GM18870 (cell line): ENCODE results near the gene TMEM19.
"Not testable (repeated sequence)": the region's sequence is repeated elsewhere in the genome, so short reads cannot be mapped to it uniquely, and the experiment has no call there.

Experiments used
- ATAC-seq: cut with Tn5 transposase; IDR thresholded peaks from one replicate; pipeline ENCODE4 v1.9.1; 2021; ENCODE audit warnings: moderate library complexity; ENCODE audit not compliant: unreplicated experiment

TMEM19 gene

DNA sequence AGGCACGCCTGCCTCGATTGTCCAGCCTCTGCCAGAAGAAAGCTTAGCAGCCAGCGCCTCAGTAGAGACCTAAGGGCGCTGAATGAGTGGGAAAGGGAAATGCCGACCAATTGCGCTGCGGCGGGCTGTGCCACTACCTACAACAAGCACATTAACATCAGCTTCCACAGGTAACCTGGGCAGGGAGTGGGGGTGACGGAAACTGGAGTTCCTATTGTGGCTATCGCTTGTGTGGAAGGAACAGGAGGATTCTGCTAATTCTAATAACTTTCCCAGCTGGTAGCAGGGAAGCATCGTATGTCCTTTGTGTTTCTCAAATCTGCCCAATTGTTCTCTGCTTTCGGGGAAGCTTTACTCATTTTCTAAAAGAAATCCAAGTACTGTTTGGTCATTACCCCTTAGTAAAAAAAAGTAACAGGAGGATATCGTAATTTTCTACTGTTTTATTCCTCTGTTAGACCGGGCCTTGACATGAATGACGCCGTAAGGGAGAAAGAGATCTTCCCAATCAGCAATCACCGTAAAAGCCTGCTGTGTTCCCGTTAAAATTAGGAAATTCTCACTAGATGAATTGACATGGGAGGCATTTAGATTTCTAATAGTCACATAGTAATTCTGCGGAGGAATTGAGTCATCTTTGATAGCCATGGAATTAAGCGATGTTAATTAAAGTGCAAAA is 21.3 kb upstream of the TMEM19 start:
- ATAC-seq: peak; percentile 11

GRCh38 chr12:71665090-71665463 is 20.8 kb upstream of the TMEM19 start:
- no peak for ATAC-seq

- no peak for ATAC-seq
These were observed 19.6 kb upstream of the TMEM19 start for GRCh38 chr12:71666259-71666658.

GRCh38 chr12:71671311-71671710 is 14.6 kb upstream of the TMEM19 start:
- no peak for ATAC-seq

- no peak for ATAC-seq
These were observed 14.1 kb upstream of the TMEM19 start for GRCh38 chr12:71671816-71672215.

- ATAC-seq: no peak
These were observed 3.4 kb upstream of the TMEM19 start for GRCh38 chr12:71682466-71682865.

- ATAC-seq: no peak
These were observed 2.2 kb upstream of the TMEM19 start for GRCh38 chr12:71683633-71684032.

DNA sequence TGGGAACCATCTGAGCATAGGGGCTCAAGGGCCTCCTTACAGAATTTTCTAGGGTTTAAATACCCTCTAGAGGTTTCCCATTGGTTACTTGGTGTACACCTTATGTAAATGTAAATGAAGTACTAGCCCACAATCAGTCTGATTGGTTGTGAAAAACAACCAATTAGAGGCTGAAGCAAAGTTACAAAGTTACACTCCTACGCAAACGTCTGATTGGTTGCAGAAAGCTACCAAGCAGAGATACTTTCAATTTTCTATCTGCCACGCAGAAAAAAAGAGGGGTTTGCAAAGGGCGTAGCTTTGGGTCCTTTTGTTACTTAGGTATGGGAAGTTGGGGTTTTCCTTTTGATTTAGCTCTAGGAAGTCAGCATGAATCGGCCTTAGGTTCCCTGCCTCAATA is 1.8 kb upstream of the TMEM19 start:
- ATAC-seq: no peak

DNA sequence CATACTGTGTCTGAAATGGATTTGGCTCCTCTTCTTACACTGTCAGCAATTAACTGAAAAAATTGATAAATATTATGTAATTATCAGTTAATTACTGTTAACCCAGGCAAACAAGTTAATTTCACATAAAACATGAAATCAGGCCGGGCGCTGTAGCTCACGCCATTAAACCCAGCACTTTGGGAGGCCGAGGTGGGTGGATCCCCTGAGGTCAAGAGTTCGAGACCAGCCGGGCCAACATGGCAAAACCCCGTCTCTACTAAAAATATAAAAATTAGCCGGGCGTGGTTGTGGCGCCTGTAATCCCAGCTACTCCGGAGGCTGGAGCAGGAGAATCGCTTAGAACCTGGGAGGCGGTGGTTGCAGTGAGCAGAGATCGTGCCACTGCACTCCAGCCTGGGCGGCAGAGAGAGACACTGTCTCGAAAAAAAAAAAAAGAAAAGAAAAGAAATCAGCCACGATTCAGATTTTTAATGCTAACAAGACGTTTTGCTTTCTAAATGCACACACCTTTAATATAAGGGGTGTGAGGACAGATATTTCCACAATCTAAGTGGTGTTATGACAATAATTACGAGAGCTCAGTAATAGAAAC is 473 bp upstream of the TMEM19 start:
- ATAC-seq: peak; percentile 2

- ATAC-seq: no peak
These were observed 760 bp downstream of the TMEM19 start for GRCh38 chr12:71686658-71687025.

GRCh38 chr12:71687172-71687571 is 1.3 kb downstream of the TMEM19 start:
- not testable (repeated sequence) for ATAC-seq

GRCh38 chr12:71688961-71689570 is 3.2 kb downstream of the TMEM19 start:
- ATAC-seq: no peak

DNA sequence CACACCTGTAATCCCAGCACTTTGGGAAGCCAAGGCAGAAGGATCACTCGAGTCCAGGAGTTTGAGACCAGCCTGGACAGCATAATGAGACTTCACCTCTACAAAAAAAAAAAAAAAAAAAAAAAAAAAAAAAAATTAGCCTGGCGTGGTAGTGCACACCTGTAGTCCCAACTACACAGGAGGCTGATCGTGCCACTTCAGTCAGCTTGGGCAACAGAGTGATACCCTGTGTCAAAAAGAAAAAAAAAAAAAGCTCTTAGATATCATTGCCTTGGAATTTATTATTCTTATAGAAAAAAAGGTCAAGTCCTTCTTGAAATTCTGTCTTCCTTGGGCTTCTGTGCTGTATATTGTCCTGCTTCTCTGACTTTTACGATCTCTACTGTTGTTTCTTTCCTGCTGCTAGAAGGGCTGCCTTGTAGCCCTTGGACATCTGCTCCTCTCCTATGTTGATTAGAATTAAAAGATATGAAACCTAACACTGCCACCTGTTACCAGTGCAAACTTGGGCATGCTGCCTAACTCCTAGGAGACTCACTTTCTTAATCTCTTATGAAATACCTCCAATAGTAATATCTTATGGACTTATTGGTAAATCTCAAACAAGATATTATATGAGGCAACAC is 5.7 kb downstream of the TMEM19 start:
- no peak for ATAC-seq

GRCh38 chr12:71693126-71693525 is 7.2 kb downstream of the TMEM19 start:
- no peak for ATAC-seq

GRCh38 chr12:71693651-71694050 is 7.8 kb downstream of the TMEM19 start:
- not testable (repeated sequence) for ATAC-seq

GRCh38 chr12:71694099-71694820 is 8.4 kb downstream of the TMEM19 start:
- ATAC-seq: peak; percentile 93

GRCh38 chr12:71695782-71696181 is 9.9 kb downstream of the TMEM19 start:
- ATAC-seq: no peak

GRCh38 chr12:71702181-71702580 is 16.3 kb downstream of the TMEM19 start:
- not testable (repeated sequence) for ATAC-seq

- no peak for ATAC-seq
These were observed 16.7 kb downstream of the TMEM19 start for GRCh38 chr12:71702590-71702989.

GRCh38 chr12:71703206-71703605 is 17.3 kb downstream of the TMEM19 start:
- ATAC-seq: no peak

DNA sequence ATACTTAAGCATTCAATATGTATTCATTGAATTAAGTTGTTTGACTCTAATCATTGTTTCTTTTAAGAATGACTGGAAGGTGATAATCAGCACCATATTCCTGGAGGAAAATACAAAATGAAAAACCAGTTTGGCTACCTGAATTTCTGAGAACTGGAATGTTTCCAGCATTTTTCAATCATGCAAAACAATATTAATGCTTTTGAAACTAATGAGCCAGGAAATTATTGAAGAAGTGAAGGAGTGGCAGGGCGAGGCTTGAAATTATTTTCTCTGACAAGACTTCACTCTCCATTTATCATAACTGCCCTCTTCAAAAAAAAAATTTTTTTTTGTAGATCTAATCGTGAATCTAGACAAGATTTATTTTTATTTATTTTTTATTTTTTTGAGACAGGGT is 19.0 kb downstream of the TMEM19 start:
- no peak for ATAC-seq
